ENCODE results near the gene TMC6. TPM values are rescaled to one million over a fixed set of nuclear protein-coding genes. Genes with fewer than 3 reads are reported as not detected.
"Not testable (repeated sequence)": the region's sequence is repeated elsewhere in the genome, so short reads cannot be mapped to it uniquely, and the experiment has no call there.

The TMC6 gene
- total RNA-seq, 1 experiment from 2014 or later: 2.1 TPM

DNA sequence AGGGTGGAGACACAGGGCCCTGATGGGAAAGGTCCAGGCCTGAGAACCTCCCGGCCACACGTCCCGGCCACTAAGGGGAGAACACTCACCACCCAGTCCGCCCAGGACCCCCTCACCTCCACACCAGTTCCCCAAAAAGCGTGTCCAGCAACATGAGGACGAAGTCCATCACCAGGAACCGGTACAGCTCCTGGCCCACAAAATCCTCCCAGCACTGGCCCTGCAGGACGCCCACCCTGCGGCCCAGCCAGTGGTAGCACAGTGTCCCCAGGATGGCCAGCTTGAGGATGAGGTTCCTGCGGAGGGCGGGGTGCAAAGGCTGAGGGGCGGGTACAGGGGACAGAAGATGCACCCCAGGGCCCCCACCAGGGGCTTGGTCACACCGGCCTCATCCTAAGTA lies 8.0 kb downstream of the TMC6 start:
- Histone ChIP-seq H3K9me3 (no peaks in the 10 kb centered on the region), H3K36me3 (no peaks in the 10 kb centered on the region)
- DNase-seq: no peak

GRCh38 chr17:78118801-78119241 lies 9.7 kb downstream of the TMC6 start:
- Histone ChIP-seq H3K4me3 (no peak overlapping the region), H3K36me3 (no peaks in the 10 kb centered on the region), H3K9me3 (no peaks in the 10 kb centered on the region), H3K27me3 (no peaks in the 10 kb centered on the region)
- DNase-seq: no peak

More for the DNA sequence above, 8.0 kb downstream of the TMC6 start:
- Histone ChIP-seq H3K4me3 (no peak overlapping the region), H3K27me3 (no peaks in the 10 kb centered on the region)

GRCh38 chr17:78117027-78117981 lies 11.3 kb downstream of the TMC6 start:
- no peaks in the 10 kb centered on the region for H3K9me3 ChIP-seq
- DNase-seq: peak; percentile 41
- no peak overlapping the region for H3K4me3 ChIP-seq
- no peaks in the 10 kb centered on the region for H3K36me3 ChIP-seq
- no peaks in the 10 kb centered on the region for H3K27me3 ChIP-seq

DNA sequence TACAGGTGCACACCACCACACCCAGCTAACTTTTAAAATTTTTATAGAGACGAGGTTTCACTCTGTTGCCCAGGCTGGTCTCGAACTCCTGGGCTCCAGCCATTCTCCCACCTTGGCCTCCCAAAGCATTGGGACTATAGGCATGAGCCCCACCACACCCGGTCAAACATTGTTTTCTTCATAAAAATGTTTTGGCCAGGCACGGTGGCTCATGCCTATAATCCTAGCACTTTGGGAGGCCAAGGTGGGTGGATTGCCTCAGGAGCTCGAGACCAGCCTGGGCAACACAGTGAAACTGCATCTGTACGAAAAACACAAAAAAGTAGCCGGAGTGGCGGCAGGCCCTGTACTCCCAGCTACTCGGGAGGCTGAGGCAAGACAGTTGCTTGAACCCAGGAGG lies 12.1 kb downstream of the TMC6 start:
- H3K36me3 ChIP-seq: no peaks in the 10 kb centered on the region
- no peaks in the 10 kb centered on the region for H3K27me3 ChIP-seq
- no peaks in the 10 kb centered on the region for H3K9me3 ChIP-seq
- no peak for DNase-seq
- H3K4me3 ChIP-seq: no peak overlapping the region

- H3K9me3 ChIP-seq, DNase-seq, H3K4me3 ChIP-seq, H3K27me3 ChIP-seq, H3K36me3 ChIP-seq: not testable (repeated sequence)
These were observed 12.8 kb downstream of the TMC6 start for GRCh38 chr17:78115803-78116202.

GRCh38 chr17:78114831-78115723 lies 13.5 kb downstream of the TMC6 start:
- no peaks in the 10 kb centered on the region for H3K27me3 ChIP-seq
- H3K9me3 ChIP-seq: no peaks in the 10 kb centered on the region
- H3K4me3 ChIP-seq: no peak overlapping the region
- no peak for DNase-seq
- H3K36me3 ChIP-seq: no peaks in the 10 kb centered on the region

- H3K36me3 ChIP-seq: no peaks in the 10 kb centered on the region
- no peak overlapping the region for H3K4me3 ChIP-seq
- no peaks in the 10 kb centered on the region for H3K27me3 ChIP-seq
- no peak for DNase-seq
- H3K9me3 ChIP-seq: no peaks in the 10 kb centered on the region
These were observed 14.5 kb downstream of the TMC6 start for GRCh38 chr17:78113804-78114785.

DNA sequence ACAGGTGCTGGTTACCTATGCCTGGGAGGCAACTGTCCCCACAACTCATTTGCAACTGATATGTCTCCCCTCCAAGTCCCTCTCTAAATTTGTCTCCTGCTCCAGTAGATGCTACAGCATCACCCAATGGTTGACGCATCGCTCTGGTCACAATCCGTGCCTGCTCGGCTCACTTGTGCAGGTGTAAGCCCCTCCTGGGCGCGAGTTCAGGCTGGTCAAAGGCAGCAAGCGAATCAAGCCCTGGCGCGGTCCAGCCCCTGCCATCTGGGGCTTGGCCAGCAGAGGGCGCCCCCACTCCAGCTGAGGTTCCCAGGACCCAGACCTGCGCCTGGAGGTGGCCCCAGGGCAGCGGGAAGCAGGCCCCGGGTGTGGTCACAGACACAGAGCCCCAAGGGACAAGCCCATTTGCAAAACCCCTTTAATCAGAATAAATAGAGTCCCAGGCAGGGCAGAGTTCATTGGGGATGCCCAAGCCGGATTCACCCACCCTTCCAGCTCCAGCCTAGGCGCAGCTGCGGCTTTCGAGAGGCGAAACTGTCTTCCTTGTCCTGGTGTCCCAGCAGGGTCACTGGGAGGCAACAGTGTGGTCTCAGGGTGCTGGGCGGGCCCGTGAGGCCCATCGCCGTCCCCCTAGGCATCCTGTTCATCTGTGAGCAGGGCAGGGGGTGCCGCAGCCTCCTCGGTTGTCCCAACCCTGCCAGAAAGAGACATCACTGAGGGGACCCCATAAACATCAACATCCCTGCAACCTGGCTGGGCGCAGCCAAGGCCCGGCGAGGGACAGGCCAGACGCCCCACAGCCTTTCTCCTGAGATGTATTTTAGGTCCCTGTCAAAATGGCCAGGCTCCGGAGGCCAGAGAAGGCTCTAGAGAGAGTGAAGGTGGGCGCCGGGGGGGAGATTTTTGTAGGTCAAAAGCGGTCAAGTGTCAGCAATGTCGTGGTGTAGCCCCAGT lies 15.8 kb downstream of the TMC6 start:
- DNase-seq: peak; percentile 63
- H3K4me3 ChIP-seq: no peak overlapping the region
- no peaks in the 10 kb centered on the region for H3K9me3 ChIP-seq
- no peaks in the 10 kb centered on the region for H3K27me3 ChIP-seq
- no peaks in the 10 kb centered on the region for H3K36me3 ChIP-seq

DNA sequence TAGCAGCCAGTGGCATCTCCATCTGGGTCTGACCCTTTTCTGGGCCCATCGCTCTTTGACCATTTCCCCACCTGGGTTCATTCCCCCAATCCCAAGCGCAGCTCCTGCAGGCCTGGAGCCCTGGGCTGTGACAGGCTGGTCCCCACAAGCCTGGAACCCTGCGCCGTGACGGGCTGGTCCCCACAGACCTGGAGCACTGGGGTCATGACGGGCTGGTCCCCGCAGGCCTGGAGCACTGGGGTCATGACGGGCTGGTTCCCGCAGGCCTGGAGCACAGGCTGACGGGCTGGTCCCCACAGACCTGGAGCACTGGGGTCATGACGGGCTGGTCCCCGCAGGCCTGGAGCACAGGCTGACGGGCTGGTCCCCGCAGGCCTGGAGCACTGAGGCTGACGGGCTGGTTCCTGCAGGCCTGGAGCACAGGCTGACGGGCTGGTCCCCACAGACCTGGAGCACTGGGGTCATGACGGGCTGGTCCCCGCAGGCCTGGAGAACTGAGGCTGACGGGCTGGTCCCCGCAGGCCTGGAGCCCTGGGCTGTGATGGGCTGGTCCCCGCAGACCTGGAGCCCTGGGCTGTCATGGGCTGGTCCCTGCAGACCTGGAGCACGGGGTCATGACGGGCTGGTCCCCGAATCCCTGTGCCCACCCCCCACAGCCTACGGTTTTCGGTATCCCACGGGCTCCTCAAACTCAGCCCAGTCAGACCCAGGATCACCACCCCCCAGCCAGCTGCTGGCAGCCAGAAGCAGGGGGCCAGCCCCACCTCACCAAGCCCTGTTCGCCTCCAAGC lies 16.6 kb downstream of the TMC6 start:
- no peak for DNase-seq
- Histone ChIP-seq H3K4me3 (no peak overlapping the region), H3K9me3 (no peaks in the 10 kb centered on the region), H3K36me3 (no peaks in the 10 kb centered on the region), H3K27me3 (no peaks in the 10 kb centered on the region)

- no peaks in the 10 kb centered on the region for H3K9me3 ChIP-seq
- no peak for DNase-seq
- no peak overlapping the region for H3K4me3 ChIP-seq
- no peaks in the 10 kb centered on the region for H3K27me3 ChIP-seq
- no peaks in the 10 kb centered on the region for H3K36me3 ChIP-seq
These were observed 17.4 kb downstream of the TMC6 start for GRCh38 chr17:78111016-78111726.

GRCh38 chr17:78110363-78111015 lies 18.1 kb downstream of the TMC6 start:
- H3K27me3 ChIP-seq: no peaks in the 10 kb centered on the region
- no peak for DNase-seq

DNA sequence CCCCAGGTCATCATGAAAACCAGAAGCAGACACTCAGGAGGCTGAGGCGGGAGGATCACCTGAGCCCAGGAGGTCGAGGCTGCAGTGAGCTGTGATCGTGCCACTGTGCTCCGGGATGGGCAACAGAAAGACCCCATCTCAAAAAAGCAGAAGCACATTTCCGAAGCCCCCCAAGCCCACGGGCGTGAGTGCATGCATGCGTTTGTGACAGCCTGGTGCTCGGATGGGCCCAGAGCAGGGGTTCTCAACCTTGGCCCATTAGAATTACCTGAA lies 19.1 kb downstream of the TMC6 start:
- Histone ChIP-seq H3K27me3 (no peaks in the 10 kb centered on the region), H3K4me3 (no peak overlapping the region), H3K36me3 (no peaks in the 10 kb centered on the region), H3K9me3 (no peaks in the 10 kb centered on the region)
- DNase-seq: no peak

More at GRCh38 chr17:78110363-78111015, 18.1 kb downstream of the TMC6 start:
- H3K36me3 ChIP-seq: no peaks in the 10 kb centered on the region
- H3K9me3 ChIP-seq: no peaks in the 10 kb centered on the region
- no peak overlapping the region for H3K4me3 ChIP-seq

- Histone ChIP-seq H3K27me3 (no peaks in the 10 kb centered on the region), H3K36me3 (no peaks in the 10 kb centered on the region), H3K4me3 (no peak overlapping the region), H3K9me3 (no peaks in the 10 kb centered on the region)
- no peak for DNase-seq
These were observed 19.6 kb downstream of the TMC6 start for GRCh38 chr17:78108726-78109488.

Measured in MG63 (cell line).